Neural cell (in vitro differentiated cells): ENCODE measurements around the gene NRF1. TPM values are rescaled to one million over a fixed set of nuclear protein-coding genes. Genes with fewer than 3 reads are reported as not detected.

Experiments used
- H2AFZ ChIP-seq: fragments of 200-600, 300-800 bp; sonication (generic), shearing (Covaris generic); 2 replicates; pipeline ENCODE4 v1.6.0; 2014; ENCODE audit warnings: low read depth, mild to moderate bottlenecking, antibody characterized with exemption, low read length, moderate library complexity
- H3F3A ChIP-seq: fragments of 200-600 bp; shearing (Covaris generic); 2 replicates; pipeline ENCODE4 v1.6.1; 2016; ENCODE audit warnings: mild to moderate bottlenecking, moderate library complexity, mixed read lengths, antibody characterized with exemption, low read length; ENCODE audit not compliant: insufficient read depth, poor library complexity, severe bottlenecking
- H3K27ac ChIP-seq: fragments of 200-600, 300-800 bp; sonication (generic), shearing (Covaris generic); 2 replicates; pipeline ENCODE4 v1.5.1; 2014; ENCODE audit warnings: mild to moderate bottlenecking, low read length, moderate library complexity
- H3K27me3 ChIP-seq: fragments of 300-800, 200-600 bp; sonication (generic), shearing (Covaris generic); 2 replicates; pipeline ENCODE4 v1.6.0; 2014; ENCODE audit warnings: mild to moderate bottlenecking, low read depth, low read length, moderate library complexity; ENCODE audit not compliant: insufficient read depth
- H3K36me3 ChIP-seq: fragments of 300-800, 200-600 bp; sonication (generic), shearing (Covaris generic); 2 replicates; pipeline ENCODE4 v1.5.1; 2014; ENCODE audit warnings: mild to moderate bottlenecking, antibody characterized with exemption, low read length, moderate library complexity; ENCODE audit not compliant: insufficient read depth
- H3K4me2 ChIP-seq: fragments of 300-800, 200-600 bp; sonication (generic), shearing (Covaris generic); 2 replicates; pipeline ENCODE4 v1.6.0; 2014; ENCODE audit warnings: mild to moderate bottlenecking, low read length
- H3K4me3 ChIP-seq: fragments of 300-800, 200-600 bp; sonication (generic), shearing (Covaris generic); 2 replicates; pipeline ENCODE4 v1.5.1; 2014; ENCODE audit warnings: mild to moderate bottlenecking, low read length, moderate library complexity
- H3K79me2 ChIP-seq: fragments of 200-600 bp; shearing (Covaris generic); replicated peaks from 2 replicates; pipeline ENCODE4 v1.6.0; 2014; ENCODE audit warnings: mild to moderate bottlenecking, low read length, moderate library complexity; ENCODE audit not compliant: insufficient read depth
- H3K9ac ChIP-seq: fragments of 300-800, 200-600 bp; sonication (generic), shearing (Covaris generic); 2 replicates; pipeline ENCODE4 v1.6.1; 2016; ENCODE audit warnings: mild to moderate bottlenecking, low read length, mixed read lengths
- H3K9me2 ChIP-seq: fragments of 200-600 bp; shearing (Covaris generic); 2 replicates; pipeline ENCODE4 v1.6.1; 2016; ENCODE audit warnings: mild to moderate bottlenecking, low read length, mixed read lengths; ENCODE audit not compliant: insufficient read depth
- H3K9me3 ChIP-seq: fragments of 200-600, 300-800 bp; sonication (generic), shearing (Covaris generic); 2 replicates; pipeline ENCODE4 v1.6.1; 2016; ENCODE audit warnings: mild to moderate bottlenecking, mixed run types, low read length, moderate library complexity, mixed read lengths
- H4K20me1 ChIP-seq: fragments of 200-600 bp; shearing (Covaris generic); 2 replicates; pipeline ENCODE4 v1.6.1; 2016; ENCODE audit warnings: mild to moderate bottlenecking, mixed run types; ENCODE audit not compliant: insufficient read depth
- EP300 ChIP-seq: fragments of 450-650 bp; conservative IDR thresholded peaks from 2 replicates; pipeline ENCODE4 v1.6.1; 2014; ENCODE audit warnings: antibody characterized with exemption, mild to moderate bottlenecking, moderate library complexity; ENCODE audit not compliant: poor library complexity, severe bottlenecking
- EZH2 ChIP-seq: fragments of 200-600, 300-800 bp; shearing (Covaris generic), sonication (generic); IDR thresholded peaks from 2 replicates; pipeline ENCODE4 v1.6.1; 2014; ENCODE audit warnings: antibody characterized with exemption, low read length, borderline replicate concordance, mild to moderate bottlenecking; ENCODE audit not compliant: insufficient read depth, poor library complexity, severe bottlenecking
- MXI1 ChIP-seq: fragments of 450-650 bp; conservative IDR thresholded peaks from 2 replicates; pipeline ENCODE4 v1.6.1; 2014; ENCODE audit warnings: antibody characterized with exemption, mild to moderate bottlenecking; ENCODE audit not compliant: poor library complexity, severe bottlenecking
- POLR2AphosphoS5 ChIP-seq: IDR thresholded peaks from 2 replicates; pipeline ENCODE4 v1.6.1; 2012
- RAD21 ChIP-seq: fragments of 450-650 bp; conservative IDR thresholded peaks from 2 replicates; pipeline ENCODE4 v1.6.1; 2014; ENCODE audit warnings: antibody characterized with exemption, mild to moderate bottlenecking, moderate library complexity
- SMC3 ChIP-seq: fragments of 450-650 bp; conservative IDR thresholded peaks from 2 replicates; pipeline ENCODE4 v1.6.1; 2014; ENCODE audit warnings: antibody characterized with exemption, mild to moderate bottlenecking, moderate library complexity; ENCODE audit not compliant: poor library complexity
- TAF1 ChIP-seq: IDR thresholded peaks from 2 replicates; pipeline ENCODE4 v1.6.1; 2012; ENCODE audit warnings: low read depth
- polyA plus RNA-seq: library from polyadenylated mRNA; depleted of rRNA; stranded (reverse); fragments of >200 nt; gene quantifications from 2 replicates; pipeline ENCODE4 v1.2.3, GENCODE V29; 2014
- TF ChIP-seq, protein P1 (sequence below): fragments of 450-650 bp; IDR thresholded peaks from 2 replicates; pipeline ENCODE4 v1.5.1; 2014; ENCODE audit warnings: antibody characterized with exemption, mild to moderate bottlenecking, moderate library complexity; ENCODE audit not compliant: poor library complexity, severe bottlenecking
- TF ChIP-seq, protein P2 (sequence below): IDR thresholded peaks from 2 replicates; pipeline ENCODE4 v1.6.1; 2012; ENCODE audit warnings: borderline replicate concordance

Gene NRF1
- polyA plus RNA-seq, 1 donor from 2014 or later: 13.2 TPM

DNA sequence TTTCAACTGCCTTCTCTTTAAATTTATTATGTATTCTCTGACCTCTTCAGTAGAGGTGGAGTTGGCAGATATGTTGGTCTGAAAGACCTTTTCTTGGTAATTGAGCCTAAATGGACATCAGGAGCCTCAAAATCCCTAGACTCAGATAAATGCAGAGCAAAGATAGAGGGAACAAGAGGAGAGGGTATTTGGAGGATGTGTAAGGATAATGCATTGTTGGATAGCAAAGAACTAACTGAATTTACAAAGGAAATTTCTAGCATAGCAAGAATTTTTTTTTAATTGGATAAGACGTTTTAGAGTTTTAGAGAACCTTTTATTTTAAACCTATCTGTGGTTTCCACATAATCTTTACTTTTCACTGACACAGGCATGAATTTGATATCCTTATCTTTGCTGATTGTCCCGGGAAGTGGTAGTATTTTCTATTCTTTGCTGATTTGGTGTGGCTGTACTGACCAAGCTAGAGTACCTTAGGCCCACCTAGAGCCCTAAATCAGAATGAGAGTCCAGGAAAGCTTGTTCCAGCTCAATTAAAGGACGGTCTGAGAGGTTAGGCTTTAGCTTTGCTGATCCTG, 91.3 kb downstream of the NRF1 start:
- H3K9ac ChIP-seq: no peak overlapping the region
- no peaks in the 10 kb centered on the region for H3K27me3 ChIP-seq
- no peak overlapping the region for H2AFZ ChIP-seq
- H3K27ac ChIP-seq: no peak overlapping the region
- H3K4me3 ChIP-seq: no peak overlapping the region
- H3K4me2 ChIP-seq: no peak overlapping the region
- no peaks in the 10 kb centered on the region for H3F3A ChIP-seq
- TF ChIP-seq, protein P1, sequence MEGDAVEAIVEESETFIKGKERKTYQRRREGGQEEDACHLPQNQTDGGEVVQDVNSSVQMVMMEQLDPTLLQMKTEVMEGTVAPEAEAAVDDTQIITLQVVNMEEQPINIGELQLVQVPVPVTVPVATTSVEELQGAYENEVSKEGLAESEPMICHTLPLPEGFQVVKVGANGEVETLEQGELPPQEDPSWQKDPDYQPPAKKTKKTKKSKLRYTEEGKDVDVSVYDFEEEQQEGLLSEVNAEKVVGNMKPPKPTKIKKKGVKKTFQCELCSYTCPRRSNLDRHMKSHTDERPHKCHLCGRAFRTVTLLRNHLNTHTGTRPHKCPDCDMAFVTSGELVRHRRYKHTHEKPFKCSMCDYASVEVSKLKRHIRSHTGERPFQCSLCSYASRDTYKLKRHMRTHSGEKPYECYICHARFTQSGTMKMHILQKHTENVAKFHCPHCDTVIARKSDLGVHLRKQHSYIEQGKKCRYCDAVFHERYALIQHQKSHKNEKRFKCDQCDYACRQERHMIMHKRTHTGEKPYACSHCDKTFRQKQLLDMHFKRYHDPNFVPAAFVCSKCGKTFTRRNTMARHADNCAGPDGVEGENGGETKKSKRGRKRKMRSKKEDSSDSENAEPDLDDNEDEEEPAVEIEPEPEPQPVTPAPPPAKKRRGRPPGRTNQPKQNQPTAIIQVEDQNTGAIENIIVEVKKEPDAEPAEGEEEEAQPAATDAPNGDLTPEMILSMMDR: no peak
- TF ChIP-seq MXI1 (no peak), SMC3 (no peak), TAF1 (no peak), RAD21 (no peak), POLR2AphosphoS5 (no peak)
- TF ChIP-seq, protein P2, sequence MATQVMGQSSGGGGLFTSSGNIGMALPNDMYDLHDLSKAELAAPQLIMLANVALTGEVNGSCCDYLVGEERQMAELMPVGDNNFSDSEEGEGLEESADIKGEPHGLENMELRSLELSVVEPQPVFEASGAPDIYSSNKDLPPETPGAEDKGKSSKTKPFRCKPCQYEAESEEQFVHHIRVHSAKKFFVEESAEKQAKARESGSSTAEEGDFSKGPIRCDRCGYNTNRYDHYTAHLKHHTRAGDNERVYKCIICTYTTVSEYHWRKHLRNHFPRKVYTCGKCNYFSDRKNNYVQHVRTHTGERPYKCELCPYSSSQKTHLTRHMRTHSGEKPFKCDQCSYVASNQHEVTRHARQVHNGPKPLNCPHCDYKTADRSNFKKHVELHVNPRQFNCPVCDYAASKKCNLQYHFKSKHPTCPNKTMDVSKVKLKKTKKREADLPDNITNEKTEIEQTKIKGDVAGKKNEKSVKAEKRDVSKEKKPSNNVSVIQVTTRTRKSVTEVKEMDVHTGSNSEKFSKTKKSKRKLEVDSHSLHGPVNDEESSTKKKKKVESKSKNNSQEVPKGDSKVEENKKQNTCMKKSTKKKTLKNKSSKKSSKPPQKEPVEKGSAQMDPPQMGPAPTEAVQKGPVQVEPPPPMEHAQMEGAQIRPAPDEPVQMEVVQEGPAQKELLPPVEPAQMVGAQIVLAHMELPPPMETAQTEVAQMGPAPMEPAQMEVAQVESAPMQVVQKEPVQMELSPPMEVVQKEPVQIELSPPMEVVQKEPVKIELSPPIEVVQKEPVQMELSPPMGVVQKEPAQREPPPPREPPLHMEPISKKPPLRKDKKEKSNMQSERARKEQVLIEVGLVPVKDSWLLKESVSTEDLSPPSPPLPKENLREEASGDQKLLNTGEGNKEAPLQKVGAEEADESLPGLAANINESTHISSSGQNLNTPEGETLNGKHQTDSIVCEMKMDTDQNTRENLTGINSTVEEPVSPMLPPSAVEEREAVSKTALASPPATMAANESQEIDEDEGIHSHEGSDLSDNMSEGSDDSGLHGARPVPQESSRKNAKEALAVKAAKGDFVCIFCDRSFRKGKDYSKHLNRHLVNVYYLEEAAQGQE: no peak
- H3K79me2 ChIP-seq: no peaks in the 10 kb centered on the region
- H3K9me2 ChIP-seq: no peaks in the 10 kb centered on the region
- H4K20me1 ChIP-seq: no peaks in the 10 kb centered on the region
- no peaks in the 10 kb centered on the region for H3K36me3 ChIP-seq
- H3K9me3 ChIP-seq: no peaks in the 10 kb centered on the region

DNA sequence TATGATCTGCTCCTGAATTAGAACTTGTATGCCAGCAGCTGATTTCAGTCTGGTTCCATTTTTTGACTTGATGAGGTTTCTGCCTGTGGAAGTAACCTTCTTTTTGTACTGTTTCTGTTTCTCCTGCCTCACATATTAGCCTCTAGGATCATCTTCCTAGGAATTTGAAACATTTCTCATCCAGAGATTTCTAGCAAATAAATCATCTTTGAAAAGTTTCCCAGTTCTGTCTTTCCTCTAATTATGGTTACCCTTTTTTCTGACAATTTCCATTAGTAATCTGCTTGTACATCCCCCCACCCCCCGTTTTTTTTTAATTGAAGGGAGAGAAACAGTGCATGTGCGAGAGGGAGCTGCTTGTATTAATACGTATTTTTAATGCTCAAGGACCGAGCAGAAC, 92.2 kb downstream of the NRF1 start:
- Histone ChIP-seq H3K9ac (no peak overlapping the region), H3K4me3 (no peak overlapping the region), H3F3A (no peaks in the 10 kb centered on the region), H3K9me3 (no peaks in the 10 kb centered on the region), H2AFZ (no peak overlapping the region), H3K9me2 (no peaks in the 10 kb centered on the region), H3K36me3 (no peaks in the 10 kb centered on the region), H3K27ac (no peak overlapping the region), H4K20me1 (no peaks in the 10 kb centered on the region), H3K27me3 (no peaks in the 10 kb centered on the region), H3K4me2 (no peak overlapping the region), H3K79me2 (no peaks in the 10 kb centered on the region)
- no peak for TF ChIP-seq SMC3
- no peak for TF ChIP-seq EP300
- no peak for TF ChIP-seq EZH2
- no peak for TF ChIP-seq POLR2AphosphoS5
- TF ChIP-seq, protein P1: no peak
- no peak for TF ChIP-seq TAF1
- no peak for TF ChIP-seq RAD21
- TF ChIP-seq, protein P2: no peak
- no peak for TF ChIP-seq MXI1
